Gastroesophageal sphincter (tissue), 4 donors: ENCODE results near the gene STX8. TPM values are rescaled to one million over a fixed set of nuclear protein-coding genes. Genes with fewer than 3 reads are reported as not detected.
"Not testable (repeated sequence)": the region's sequence is repeated elsewhere in the genome, so short reads cannot be mapped to it uniquely, and the experiment has no call there.

Source experiments
- ATAC-seq: fragments of 150-250 bp; one replicate; pipeline ENCODE4 v1.9.1; 2016; ENCODE audit warnings: mild to moderate bottlenecking, moderate library complexity
- H3K27ac ChIP-seq, 4 donors: fragments of 200-600 bp; sonication (generic) in 3 of 4; 1 replicate in 3 of 4; 2 replicates in 1 of 4; pipeline ENCODE4 v1.5.1; 2016 to 2019
- H3K27me3 ChIP-seq: fragments of 200-600 bp; sonication (generic); one replicate; pipeline ENCODE4 v1.5.1; 2019
- H3K36me3 ChIP-seq, 2 donors: fragments of 200-600 bp; sonication (generic); one replicate each; pipeline ENCODE4 v1.5.1; 2019; ENCODE audit warnings: control low read depth in 1 of 2
- H3K4me1 ChIP-seq, 3 donors: fragments of 200-600 bp; sonication (generic); 1 replicate in 2 of 3; 2 replicates in 1 of 3; pipeline ENCODE4 v1.5.1; 2016 to 2019; ENCODE audit warnings: control low read depth in 2 of 3
- H3K4me3 ChIP-seq, 2 donors: fragments of 200-600 bp; sonication (generic); one replicate each; pipeline ENCODE4 v1.5.1; 2019; ENCODE audit warnings: mild to moderate bottlenecking in 1 of 2, moderate library complexity in 1 of 2
- H3K9me3 ChIP-seq, 3 donors: fragments of 200-600 bp; sonication (generic); one replicate each; pipeline ENCODE4 v1.5.1; 2017 to 2019; ENCODE audit warnings: control low read depth in 2 of 3
- CTCF ChIP-seq, 4 experiments: fragments of 200-600 bp in 2 of 4; fragments of 450-650 bp in 2 of 4; sonication (generic) in 1 of 4; IDR thresholded peaks; one replicate each; pipeline ENCODE4 v1.5.1; 2017 to 2019; ENCODE audit warnings: antibody characterized with exemption in 4 of 4, mild to moderate bottlenecking in 2 of 4, moderate library complexity in 2 of 4
- EP300 ChIP-seq: sonication (generic); formaldehyde crosslinking; IDR thresholded peaks from one replicate; pipeline ENCODE4 v1.6.1; 2017; ENCODE audit warnings: antibody characterized with exemption, mild to moderate bottlenecking
- POLR2A ChIP-seq, 2 donors: fragments of 450-650 bp; IDR thresholded peaks; one replicate each; pipeline ENCODE4 v1.6.1; 2017; ENCODE audit warnings: antibody characterized with exemption in 2 of 2, mild to moderate bottlenecking in 2 of 2, moderate library complexity in 1 of 2
- POLR2AphosphoS5 ChIP-seq: sonication (generic); formaldehyde crosslinking; IDR thresholded peaks from one replicate; pipeline ENCODE4 v1.6.1; 2017; ENCODE audit warnings: antibody characterized with exemption
- WGBS, 2 donors: methylation state at CpG; one replicate each; pipeline ENCODE4 v1.1.5; 2018; ENCODE audit warnings: low coverage in 1 of 2; 5-methylcytosine and 5-hydroxymethylcytosine counted together
- total RNA-seq, 4 donors: library from RNA; depleted of rRNA; stranded (reverse); fragments of >200 nt; gene quantifications; one replicate each; pipeline ENCODE4 v1.1.0, GENCODE V29; 2016

Gene STX8
- total RNA-seq, 4 donors from 2014 or later: 67.9 to 106 (median 87.1) TPM

GRCh38 chr17:9611557-9611956 is 35.9 kb upstream of the STX8 start:
- ATAC-seq: no peak
- Histone ChIP-seq H3K36me3 (no peaks in the 10 kb centered on the region), H3K4me1 (no peaks in the 10 kb centered on the region), H3K4me3 (no peak overlapping the region), H3K27me3 (no peaks in the 10 kb centered on the region), H3K9me3 (no peaks in the 10 kb centered on the region), H3K27ac (no peak overlapping the region)
- 63 to 72% methylated on average over 2 of the region's 2 CpGs for WGBS, 2 donors
- TF ChIP-seq POLR2A (IDR thresholded peaks at IDR 0.05): no peak
- TF ChIP-seq CTCF (IDR thresholded peaks at IDR 0.05): no peak
- TF ChIP-seq POLR2AphosphoS5: no peak
- TF ChIP-seq EP300: no peak

DNA sequence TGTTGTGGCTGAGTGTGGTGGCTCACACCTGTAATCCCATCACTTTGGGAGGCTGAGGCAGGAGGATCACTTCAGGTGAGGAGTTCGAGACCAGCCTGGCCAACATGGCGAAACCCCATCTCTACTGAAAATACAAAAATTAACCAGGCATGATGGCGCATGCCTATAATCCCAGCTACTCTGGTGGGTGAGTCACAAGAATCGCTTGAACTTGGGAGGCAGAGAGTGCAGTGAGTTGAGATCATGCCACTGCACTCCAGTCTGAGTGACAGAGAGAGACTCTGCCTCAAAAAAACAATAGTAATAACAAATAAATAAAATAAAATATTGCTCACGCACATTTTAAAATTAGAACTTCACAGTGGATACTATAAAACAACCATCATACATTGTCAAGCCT is 31.4 kb upstream of the STX8 start:
- not testable (repeated sequence) for H3K4me1 ChIP-seq, H3K36me3 ChIP-seq, H3K9me3 ChIP-seq, H3K27ac ChIP-seq, ATAC-seq, H3K4me3 ChIP-seq, H3K27me3 ChIP-seq
- 56 to 65% methylated on average over 3 to 5 of the region's 5 CpGs for WGBS, 2 donors

DNA sequence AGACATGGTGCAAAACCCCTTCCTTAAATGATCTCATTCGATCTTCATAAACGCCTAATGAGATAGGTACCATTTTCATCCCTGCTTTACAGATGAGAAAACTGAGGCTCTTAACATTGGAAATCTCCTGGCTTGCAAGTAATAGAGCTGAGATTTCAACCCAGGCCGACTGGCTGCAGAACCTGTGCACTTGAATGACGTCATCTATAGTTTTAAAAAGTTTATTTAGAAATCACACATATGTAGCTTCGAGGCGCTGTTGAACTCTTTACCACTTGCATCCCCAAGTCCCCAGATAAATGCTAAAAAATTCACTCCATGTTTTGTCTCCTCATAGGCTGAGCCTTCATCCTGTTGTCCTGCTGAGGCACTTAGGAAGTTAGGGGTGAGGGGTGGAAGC is 30.8 kb upstream of the STX8 start:
- TF ChIP-seq CTCF (IDR thresholded peaks at IDR 0.05) (no peak), EP300 (no peak), POLR2AphosphoS5 (no peak), POLR2A (IDR thresholded peaks at IDR 0.05) (no peak)
- Histone ChIP-seq H3K36me3 (no peaks in the 10 kb centered on the region), H3K4me1 (no peaks in the 10 kb centered on the region), H3K4me3 (no peak overlapping the region), H3K27ac (no peak overlapping the region), H3K27me3 (peaks cover 4% of the 10 kb centered on the region), H3K9me3 (no peaks in the 10 kb centered on the region)
- WGBS, 2 donors: 86 to 87% methylated on average over 6 of the region's 6 CpGs
- ATAC-seq: no peak

- not testable (repeated sequence) for H3K36me3 ChIP-seq, H3K27me3 ChIP-seq, H3K4me3 ChIP-seq, H3K4me1 ChIP-seq, H3K27ac ChIP-seq, ATAC-seq, H3K9me3 ChIP-seq
- 73 to 78% methylated on average over 2 of the region's 5 CpGs for whole genome bisulfite sequencing, 2 donors
Observed at GRCh38 chr17:9604583-9604982, 29.0 kb upstream of the STX8 start.

DNA sequence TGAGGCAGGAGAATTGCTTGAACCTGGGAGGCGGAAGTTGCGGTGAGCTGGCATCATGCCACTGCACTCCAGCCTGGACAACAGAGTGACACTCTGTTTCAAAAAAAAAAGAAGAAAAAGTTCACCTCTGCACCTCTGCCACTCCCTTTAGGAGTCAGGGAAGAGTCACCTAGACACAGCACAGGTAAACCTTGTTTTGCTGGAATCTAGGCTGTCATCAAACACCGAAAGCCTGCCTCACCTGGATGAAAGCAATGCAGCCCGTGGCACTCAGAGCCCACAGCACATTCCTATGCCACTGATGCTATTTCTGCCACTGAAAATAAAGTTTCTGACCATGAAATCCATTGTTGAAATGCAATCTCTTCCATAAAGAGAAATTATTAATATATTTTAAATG is 23.0 kb upstream of the STX8 start:
- Histone ChIP-seq H3K27ac (no peak overlapping the region), H3K9me3 (no peaks in the 10 kb centered on the region), H3K27me3 (peaks cover 5% of the 10 kb centered on the region), H3K4me1 (no peaks in the 10 kb centered on the region), H3K36me3 (no peaks in the 10 kb centered on the region), H3K4me3 (no peak overlapping the region)
- TF ChIP-seq POLR2AphosphoS5 (no peak), EP300 (no peak), POLR2A (IDR thresholded peaks at IDR 0.05) (no peak), CTCF (IDR thresholded peaks at IDR 0.05) (no peak)
- 65 to 93% methylated on average over 3 to 4 of the region's 4 CpGs for WGBS, 2 donors
- no peak for ATAC-seq

GRCh38 chr17:9597638-9598037 is 22.0 kb upstream of the STX8 start:
- WGBS, 2 donors: 83 to 95% methylated on average over 2 to 4 of the region's 5 CpGs
- not testable (repeated sequence) for H3K27ac ChIP-seq, H3K4me3 ChIP-seq, H3K9me3 ChIP-seq, H3K4me1 ChIP-seq, ATAC-seq, H3K27me3 ChIP-seq, H3K36me3 ChIP-seq

DNA sequence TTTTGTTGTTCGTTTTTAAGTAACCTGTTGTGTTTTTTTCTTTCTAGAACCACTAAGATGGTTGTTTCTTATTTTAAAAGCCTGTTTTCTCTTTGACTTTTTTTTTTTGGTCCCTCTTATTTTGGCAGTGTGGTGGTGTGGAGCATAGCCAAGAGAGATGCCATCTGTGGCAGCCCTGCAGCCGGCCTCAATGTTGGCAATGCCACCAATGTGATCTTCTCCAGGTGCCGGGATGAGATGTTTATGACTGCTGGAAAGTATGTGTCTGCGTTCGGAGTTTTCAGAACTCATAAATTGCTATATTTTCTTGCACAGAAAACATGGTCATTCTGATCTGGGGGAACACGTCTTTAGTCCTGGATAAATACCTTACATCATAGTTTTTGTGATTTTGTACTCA is 18.4 kb upstream of the STX8 start:
- no peaks in the 10 kb centered on the region for H3K9me3 ChIP-seq
- no peak overlapping the region for H3K4me3 ChIP-seq
- no peaks in the 10 kb centered on the region for H3K4me1 ChIP-seq
- no peaks in the 10 kb centered on the region for H3K36me3 ChIP-seq
- TF ChIP-seq CTCF (IDR thresholded peaks at IDR 0.05) (no peak), POLR2AphosphoS5 (no peak), POLR2A (IDR thresholded peaks at IDR 0.05) (no peak)
- no peak overlapping the region for H3K27ac ChIP-seq
- no peaks in the 10 kb centered on the region for H3K27me3 ChIP-seq
- no peak for ATAC-seq
- WGBS, 2 donors: 41 to 51% methylated on average over 5 to 6 of the region's 6 CpGs
